ENCODE data around the gene ETNPPL. TPM values are rescaled to one million over a fixed set of nuclear protein-coding genes. Genes with fewer than 3 reads are reported as not detected.

Gene ETNPPL
- polyA plus RNA-seq (2013) = not detected

DNA sequence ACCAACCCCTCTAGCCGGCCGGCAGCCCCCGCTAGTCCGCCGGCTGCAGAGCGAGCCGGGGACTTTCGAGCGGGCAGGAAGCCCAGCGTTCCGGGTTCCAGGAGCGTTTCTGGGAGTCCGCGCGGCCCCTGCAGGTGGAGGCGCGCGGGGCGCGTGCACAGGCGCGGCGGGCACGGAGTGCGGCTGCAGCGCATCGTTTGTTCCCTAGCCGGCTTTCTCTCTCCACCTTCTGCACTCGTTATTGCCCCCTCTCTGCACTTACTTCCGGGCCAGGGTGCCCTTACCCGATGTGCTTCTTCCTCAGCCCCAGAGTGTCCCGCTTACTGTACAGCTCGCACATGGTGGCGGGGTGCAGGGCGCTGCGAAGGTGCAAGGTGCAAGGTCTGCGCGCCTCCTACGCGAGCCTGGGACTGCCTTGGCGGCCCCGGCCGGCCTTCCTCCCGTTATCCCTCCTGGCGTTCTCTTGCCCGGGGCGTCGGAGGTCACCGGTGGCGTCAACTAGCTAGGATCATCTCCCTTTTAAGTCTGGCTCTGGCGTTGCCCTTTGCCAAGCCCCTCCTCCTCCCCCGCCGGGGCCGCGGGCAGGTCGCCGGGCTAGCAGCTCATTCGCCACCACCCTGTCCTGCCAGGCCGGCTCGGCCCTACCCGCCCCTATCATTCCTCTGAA, at the start of gene ETNPPL:
Gene ETNPPL (minus strand): TSS at position 495 of the 667 bp plus-strand sequence. CDS start 155 bp downstream, at position 340.
- POLR2A ChIA-PET = no interaction called here
- peaks cover 0 to 13% (median 0%) of the 10 kb centered on the region in 5 experiments for H3K9me3 ChIP-seq (ENCODE audit: control extremely low read depth in 1 of 5, control insufficient read depth in 4 of 5, insufficient read depth in 2 of 5, low read depth in 1 of 5, low read length in 4 of 5)
- H3K4me3 ChIP-seq (ENCODE audit: control insufficient read depth in 1 of 7, extremely low read depth in 1 of 7, insufficient read depth in 4 of 7, low read depth in 2 of 7, low read length in 6 of 7) = peak within 1 kb of the TSS in 6 of 7 experiments; percentile 48 to 70 (median 64)
- peaks cover 3 to 14% (median 11%) of the 10 kb centered on the region in 4 experiments for H3K4me1 ChIP-seq (ENCODE audit: control extremely low read depth in 1 of 4, control insufficient read depth in 4 of 4, insufficient read depth in 4 of 4, low read length in 3 of 4)
- H3K36me3 ChIP-seq (ENCODE audit: control insufficient read depth in 4 of 4, insufficient read depth in 4 of 4, low read length in 3 of 4) = no peaks in the 10 kb centered on the region
- CTCF ChIA-PET = interaction anchor here (0.7 kb wide), 1 partner anchor 14 kb away, joined by 3 read pairs; no protein-coding TSS in a partner anchor
- no peak within 1 kb of the TSS for H3K27ac ChIP-seq (ENCODE audit: insufficient read depth in 1 of 2, low read depth in 1 of 2, low read length in 2 of 2, poor library complexity in 1 of 2, severe bottlenecking in 2 of 2)
- DNase-seq = peak in 2 of 3 donors; percentile 38 to 55
- peaks cover 6 to 86% (median 39%) of the 10 kb centered on the region in 5 experiments for H3K27me3 ChIP-seq (replicated peaks in 2 of 5; ENCODE audit: control insufficient read depth in 4 of 5, insufficient read depth in 5 of 5, low read length in 4 of 5)
- under 1% methylated on average over 60 of the region's 61 CpGs for WGBS (ENCODE audit: insufficient coverage)

- no peak overlapping the region for H3K27ac ChIP-seq (ENCODE audit: insufficient read depth in 1 of 2, low read depth in 1 of 2, low read length in 2 of 2, poor library complexity in 1 of 2, severe bottlenecking in 2 of 2)
- no peak overlapping the region for H3K4me3 ChIP-seq (ENCODE audit: control insufficient read depth in 1 of 7, extremely low read depth in 1 of 7, insufficient read depth in 4 of 7, low read depth in 2 of 7, low read length in 6 of 7)
- WGBS (ENCODE audit: insufficient coverage) = no CpG with 5 or more reads among the region's 1 CpG
- no peaks in the 10 kb centered on the region for H3K4me1 ChIP-seq (ENCODE audit: control extremely low read depth in 1 of 4, control insufficient read depth in 4 of 4, insufficient read depth in 4 of 4, low read length in 3 of 4)
- H3K27me3 ChIP-seq (replicated peaks in 2 of 5; ENCODE audit: control insufficient read depth in 4 of 5, insufficient read depth in 5 of 5, low read length in 4 of 5) = peaks cover 0 to 54% (median 23%) of the 10 kb centered on the region in 5 experiments
- H3K9me3 ChIP-seq (ENCODE audit: control extremely low read depth in 1 of 5, control insufficient read depth in 4 of 5, insufficient read depth in 2 of 5, low read depth in 1 of 5, low read length in 4 of 5) = no peaks in the 10 kb centered on the region
- ChIA-PET POLR2A (no interaction called here), CTCF (no interaction called here)
- no peaks in the 10 kb centered on the region for H3K36me3 ChIP-seq (ENCODE audit: control insufficient read depth in 4 of 4, insufficient read depth in 4 of 4, low read length in 3 of 4)
- no peak for DNase-seq
Observed at GRCh38 chr4:108811486-108811885, 48.6 kb upstream of the ETNPPL start.

GRCh38 chr4:108810087-108810486, 47.2 kb upstream of the ETNPPL start:
- WGBS (ENCODE audit: insufficient coverage) = no CpG with 5 or more reads among the region's 1 CpG
- Histone ChIP-seq H3K4me1 (ENCODE audit: control extremely low read depth in 1 of 4, control insufficient read depth in 4 of 4, insufficient read depth in 4 of 4, low read length in 3 of 4) (no peaks in the 10 kb centered on the region), H3K9me3 (ENCODE audit: control extremely low read depth in 1 of 5, control insufficient read depth in 4 of 5, insufficient read depth in 2 of 5, low read depth in 1 of 5, low read length in 4 of 5) (no peaks in the 10 kb centered on the region), H3K27ac (ENCODE audit: insufficient read depth in 1 of 2, low read depth in 1 of 2, low read length in 2 of 2, poor library complexity in 1 of 2, severe bottlenecking in 2 of 2) (no peak overlapping the region), H3K36me3 (ENCODE audit: control insufficient read depth in 4 of 4, insufficient read depth in 4 of 4, low read length in 3 of 4) (no peaks in the 10 kb centered on the region), H3K4me3 (ENCODE audit: control insufficient read depth in 1 of 7, extremely low read depth in 1 of 7, insufficient read depth in 4 of 7, low read depth in 2 of 7, low read length in 6 of 7) (no peak overlapping the region), H3K27me3 (replicated peaks in 2 of 5; ENCODE audit: control insufficient read depth in 4 of 5, insufficient read depth in 5 of 5, low read length in 4 of 5) (peaks cover 0 to 42% (median 13%) of the 10 kb centered on the region in 5 experiments)
- CTCF ChIA-PET = no interaction called here
- POLR2A ChIA-PET = no interaction called here
- no peak for DNase-seq

GRCh38 chr4:108804648-108805273, 41.9 kb upstream of the ETNPPL start:
- Histone ChIP-seq H3K27ac (ENCODE audit: insufficient read depth in 1 of 2, low read depth in 1 of 2, low read length in 2 of 2, poor library complexity in 1 of 2, severe bottlenecking in 2 of 2) (no peak overlapping the region), H3K36me3 (ENCODE audit: control insufficient read depth in 4 of 4, insufficient read depth in 4 of 4, low read length in 3 of 4) (no peaks in the 10 kb centered on the region), H3K4me3 (ENCODE audit: control insufficient read depth in 1 of 7, extremely low read depth in 1 of 7, insufficient read depth in 4 of 7, low read depth in 2 of 7, low read length in 6 of 7) (no peak overlapping the region), H3K27me3 (replicated peaks in 2 of 5; ENCODE audit: control insufficient read depth in 4 of 5, insufficient read depth in 5 of 5, low read length in 4 of 5) (peaks cover 0 to 17% (median 5%) of the 10 kb centered on the region in 5 experiments), H3K9me3 (ENCODE audit: control extremely low read depth in 1 of 5, control insufficient read depth in 4 of 5, insufficient read depth in 2 of 5, low read depth in 1 of 5, low read length in 4 of 5) (no peaks in the 10 kb centered on the region), H3K4me1 (ENCODE audit: control extremely low read depth in 1 of 4, control insufficient read depth in 4 of 4, insufficient read depth in 4 of 4, low read length in 3 of 4) (no peaks in the 10 kb centered on the region)
- 96% methylated on average over 4 of the region's 5 CpGs for WGBS (ENCODE audit: insufficient coverage)
- CTCF ChIA-PET = no interaction called here
- DNase-seq = no peak
- POLR2A ChIA-PET = interaction anchor here (0.6 kb wide), 1 partner anchor 1561 kb away, joined by 3 read pairs; no protein-coding TSS in a partner anchor

GRCh38 chr4:108799306-108799705, 36.5 kb upstream of the ETNPPL start:
- CTCF ChIA-PET = no interaction called here
- WGBS (ENCODE audit: insufficient coverage) = 96% methylated on average over 3 of the region's 5 CpGs
- no peaks in the 10 kb centered on the region for H3K36me3 ChIP-seq (ENCODE audit: control insufficient read depth in 4 of 4, insufficient read depth in 4 of 4, low read length in 3 of 4)
- POLR2A ChIA-PET = no interaction called here
- H3K4me3 ChIP-seq (ENCODE audit: control insufficient read depth in 1 of 7, extremely low read depth in 1 of 7, insufficient read depth in 4 of 7, low read depth in 2 of 7, low read length in 6 of 7) = no peak overlapping the region
- no peaks in the 10 kb centered on the region for H3K9me3 ChIP-seq (ENCODE audit: control extremely low read depth in 1 of 5, control insufficient read depth in 4 of 5, insufficient read depth in 2 of 5, low read depth in 1 of 5, low read length in 4 of 5)
- DNase-seq = no peak
- no peak overlapping the region for H3K27ac ChIP-seq (ENCODE audit: insufficient read depth in 1 of 2, low read depth in 1 of 2, low read length in 2 of 2, poor library complexity in 1 of 2, severe bottlenecking in 2 of 2)
- peaks cover 0 to 9% (median 5%) of the 10 kb centered on the region in 5 experiments for H3K27me3 ChIP-seq (replicated peaks in 2 of 5; ENCODE audit: control insufficient read depth in 4 of 5, insufficient read depth in 5 of 5, low read length in 4 of 5)
- no peaks in the 10 kb centered on the region for H3K4me1 ChIP-seq (ENCODE audit: control extremely low read depth in 1 of 4, control insufficient read depth in 4 of 4, insufficient read depth in 4 of 4, low read length in 3 of 4)

DNA sequence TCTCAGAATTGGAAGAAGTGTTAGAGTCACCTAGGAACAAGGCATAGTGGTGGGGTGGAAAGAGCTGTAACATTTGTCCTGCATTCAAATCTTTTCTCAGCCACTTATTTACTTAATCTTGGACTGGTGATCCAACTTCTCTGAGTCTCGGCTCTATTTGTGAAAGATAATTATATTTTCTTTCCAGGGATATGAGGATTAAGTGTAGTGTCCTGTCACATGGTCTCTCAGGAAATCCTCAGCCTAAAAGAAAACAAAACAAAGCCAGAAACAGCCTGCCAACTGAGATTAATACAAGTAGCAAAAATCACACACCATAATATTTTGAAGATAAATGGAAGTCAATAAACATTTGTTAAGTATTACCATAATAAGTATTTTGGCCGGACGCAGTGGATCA, 33.3 kb upstream of the ETNPPL start:
- Histone ChIP-seq H3K9me3 (ENCODE audit: control extremely low read depth in 1 of 5, control insufficient read depth in 4 of 5, insufficient read depth in 2 of 5, low read depth in 1 of 5, low read length in 4 of 5) (no peaks in the 10 kb centered on the region), H3K27ac (ENCODE audit: insufficient read depth in 1 of 2, low read depth in 1 of 2, low read length in 2 of 2, poor library complexity in 1 of 2, severe bottlenecking in 2 of 2) (no peak overlapping the region), H3K4me1 (ENCODE audit: control extremely low read depth in 1 of 4, control insufficient read depth in 4 of 4, insufficient read depth in 4 of 4, low read length in 3 of 4) (no peaks in the 10 kb centered on the region), H3K4me3 (ENCODE audit: control insufficient read depth in 1 of 7, extremely low read depth in 1 of 7, insufficient read depth in 4 of 7, low read depth in 2 of 7, low read length in 6 of 7) (no peak overlapping the region), H3K27me3 (replicated peaks in 2 of 5; ENCODE audit: control insufficient read depth in 4 of 5, insufficient read depth in 5 of 5, low read length in 4 of 5) (peaks cover 0 to 6% (median 0%) of the 10 kb centered on the region in 5 experiments), H3K36me3 (ENCODE audit: control insufficient read depth in 4 of 4, insufficient read depth in 4 of 4, low read length in 3 of 4) (no peaks in the 10 kb centered on the region)
- no peak for DNase-seq
- WGBS (ENCODE audit: insufficient coverage) = no CpG with 5 or more reads among the region's 3 CpGs
- ChIA-PET CTCF (no interaction called here), POLR2A (no interaction called here)

GRCh38 chr4:108795733-108796132, 32.9 kb upstream of the ETNPPL start:
- POLR2A ChIA-PET = no interaction called here
- no peak overlapping the region for H3K27ac ChIP-seq (ENCODE audit: insufficient read depth in 1 of 2, low read depth in 1 of 2, low read length in 2 of 2, poor library complexity in 1 of 2, severe bottlenecking in 2 of 2)
- CTCF ChIA-PET = no interaction called here

More at GRCh38 chr4:108795733-108796132, 32.9 kb upstream of the ETNPPL start:
- no peaks in the 10 kb centered on the region for H3K4me1 ChIP-seq (ENCODE audit: control extremely low read depth in 1 of 4, control insufficient read depth in 4 of 4, insufficient read depth in 4 of 4, low read length in 3 of 4)
- H3K4me3 ChIP-seq (ENCODE audit: control insufficient read depth in 1 of 7, extremely low read depth in 1 of 7, insufficient read depth in 4 of 7, low read depth in 2 of 7, low read length in 6 of 7) = no peak overlapping the region
- H3K9me3 ChIP-seq (ENCODE audit: control extremely low read depth in 1 of 5, control insufficient read depth in 4 of 5, insufficient read depth in 2 of 5, low read depth in 1 of 5, low read length in 4 of 5) = no peaks in the 10 kb centered on the region
- peaks cover 0 to 6% (median 0%) of the 10 kb centered on the region in 5 experiments for H3K27me3 ChIP-seq (replicated peaks in 2 of 5; ENCODE audit: control insufficient read depth in 4 of 5, insufficient read depth in 5 of 5, low read length in 4 of 5)
- no peaks in the 10 kb centered on the region for H3K36me3 ChIP-seq (ENCODE audit: control insufficient read depth in 4 of 4, insufficient read depth in 4 of 4, low read length in 3 of 4)
- no peak for DNase-seq

All from common myeloid progenitor, CD34-positive (primary cell).